GM18867 (cell line): ENCODE data around the gene SPSB2.
"Not testable (repeated sequence)": the region's sequence is repeated elsewhere in the genome, so short reads cannot be mapped to it uniquely, and the experiment has no call there.

Experiments
- ATAC-seq: cut with Tn5 transposase; IDR thresholded peaks from one replicate; pipeline ENCODE4 v1.9.1; 2021; ENCODE audit warnings: mild to moderate bottlenecking, moderate library complexity; ENCODE audit not compliant: unreplicated experiment

Gene SPSB2

DNA sequence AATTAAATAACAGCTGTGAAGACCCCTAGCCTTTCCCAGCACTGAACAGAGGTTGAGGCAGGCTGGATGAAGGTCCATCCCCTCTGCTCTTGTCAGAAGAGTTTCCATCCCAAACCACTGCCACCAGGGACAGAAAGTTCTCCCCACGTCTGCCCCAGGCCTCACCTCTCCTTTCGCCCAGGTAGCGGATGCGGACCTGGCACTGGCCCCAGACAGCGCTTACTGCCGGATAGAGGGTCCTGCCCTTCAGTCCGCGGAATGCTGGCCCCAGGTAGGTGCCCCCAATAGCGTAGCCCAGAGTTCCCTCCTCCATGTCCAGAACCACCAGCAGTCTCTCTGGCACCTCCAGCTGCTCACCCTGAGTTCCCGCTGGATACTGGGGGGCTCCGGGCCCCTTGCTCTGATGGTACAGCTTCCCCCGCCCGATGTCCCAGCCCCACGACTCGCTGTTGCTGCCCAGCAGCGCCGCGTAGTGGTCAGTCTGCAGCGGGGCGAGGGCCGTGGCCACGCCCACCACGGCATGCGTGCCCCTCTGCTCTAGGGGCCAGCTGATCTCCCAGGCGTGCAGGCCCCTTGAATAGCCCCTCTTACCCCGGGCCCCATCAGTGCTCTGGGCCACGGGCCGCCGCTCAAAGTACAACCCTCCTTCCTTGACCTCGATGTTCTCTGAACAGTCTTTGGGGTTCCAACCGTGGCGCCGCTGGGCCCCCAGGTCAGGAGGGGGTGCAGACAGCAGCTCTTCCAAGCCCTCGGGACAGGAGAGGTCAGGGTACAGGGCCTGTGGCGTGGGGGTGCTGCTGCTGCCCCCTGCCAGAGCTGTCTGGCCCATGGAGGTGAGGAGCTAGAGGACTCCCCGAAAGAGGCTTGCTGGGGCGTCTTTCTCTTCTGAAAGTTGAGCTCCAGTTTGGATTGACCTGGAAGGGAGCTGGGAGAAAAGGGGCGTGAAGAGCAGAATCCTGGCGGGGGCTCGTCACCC, 742 bp downstream of the SPSB2 start:
- ATAC-seq, result peak; percentile 25

DNA sequence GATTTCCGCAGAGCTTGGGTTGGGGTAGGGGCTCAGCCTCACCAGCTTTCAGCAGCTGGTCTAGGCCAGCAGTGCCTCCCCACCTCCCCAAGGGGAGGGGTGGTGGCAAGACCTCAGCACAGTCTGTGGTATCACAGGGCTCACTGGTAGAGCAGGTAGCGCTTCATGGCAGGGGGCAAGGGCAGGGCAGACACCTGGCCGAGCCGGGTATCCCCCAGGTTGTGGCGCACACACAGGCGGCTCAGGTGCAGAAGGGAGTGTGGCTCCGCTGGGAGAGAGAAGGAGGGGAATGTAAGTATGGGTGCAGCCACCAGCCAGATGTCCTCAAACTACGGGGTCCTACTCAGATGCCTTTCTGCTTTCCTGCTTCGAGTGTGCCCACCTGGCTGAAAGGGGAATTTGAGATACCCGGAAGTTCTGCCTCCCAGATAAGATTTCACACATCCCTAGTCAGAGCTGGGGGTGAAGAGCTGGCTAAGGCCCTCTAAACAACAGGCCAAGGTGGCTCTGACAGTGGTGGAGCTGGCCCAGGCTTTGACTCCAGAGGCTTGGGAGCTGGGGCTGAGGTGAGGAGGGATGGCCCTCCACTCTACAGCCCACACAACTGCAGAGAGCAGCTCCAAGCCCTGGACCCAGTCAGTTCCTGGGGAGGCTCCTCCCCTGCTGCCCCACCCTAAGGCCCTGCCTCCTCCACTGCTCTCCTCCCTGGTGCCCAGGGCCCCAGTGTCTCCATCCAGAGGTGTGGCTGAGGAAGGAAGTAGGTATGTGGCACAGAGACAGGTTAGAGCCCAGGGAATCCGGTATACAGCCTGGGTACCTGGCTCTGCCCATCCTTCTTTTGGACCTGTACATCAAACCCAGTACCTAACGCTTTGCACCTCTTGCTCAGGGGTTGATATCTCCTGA, 1.8 kb downstream of the SPSB2 start:
- ATAC-seq, result no peak

DNA sequence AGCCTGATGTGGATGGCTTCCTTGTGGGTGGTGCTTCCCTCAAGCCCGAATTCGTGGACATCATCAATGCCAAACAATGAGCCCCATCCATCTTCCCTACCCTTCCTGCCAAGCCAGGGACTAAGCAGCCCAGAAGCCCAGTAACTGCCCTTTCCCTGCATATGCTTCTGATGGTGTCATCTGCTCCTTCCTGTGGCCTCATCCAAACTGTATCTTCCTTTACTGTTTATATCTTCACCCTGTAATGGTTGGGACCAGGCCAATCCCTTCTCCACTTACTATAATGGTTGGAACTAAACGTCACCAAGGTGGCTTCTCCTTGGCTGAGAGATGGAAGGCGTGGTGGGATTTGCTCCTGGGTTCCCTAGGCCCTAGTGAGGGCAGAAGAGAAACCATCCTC, 2.8 kb downstream of the SPSB2 start:
- ATAC-seq, result not testable (repeated sequence)

DNA sequence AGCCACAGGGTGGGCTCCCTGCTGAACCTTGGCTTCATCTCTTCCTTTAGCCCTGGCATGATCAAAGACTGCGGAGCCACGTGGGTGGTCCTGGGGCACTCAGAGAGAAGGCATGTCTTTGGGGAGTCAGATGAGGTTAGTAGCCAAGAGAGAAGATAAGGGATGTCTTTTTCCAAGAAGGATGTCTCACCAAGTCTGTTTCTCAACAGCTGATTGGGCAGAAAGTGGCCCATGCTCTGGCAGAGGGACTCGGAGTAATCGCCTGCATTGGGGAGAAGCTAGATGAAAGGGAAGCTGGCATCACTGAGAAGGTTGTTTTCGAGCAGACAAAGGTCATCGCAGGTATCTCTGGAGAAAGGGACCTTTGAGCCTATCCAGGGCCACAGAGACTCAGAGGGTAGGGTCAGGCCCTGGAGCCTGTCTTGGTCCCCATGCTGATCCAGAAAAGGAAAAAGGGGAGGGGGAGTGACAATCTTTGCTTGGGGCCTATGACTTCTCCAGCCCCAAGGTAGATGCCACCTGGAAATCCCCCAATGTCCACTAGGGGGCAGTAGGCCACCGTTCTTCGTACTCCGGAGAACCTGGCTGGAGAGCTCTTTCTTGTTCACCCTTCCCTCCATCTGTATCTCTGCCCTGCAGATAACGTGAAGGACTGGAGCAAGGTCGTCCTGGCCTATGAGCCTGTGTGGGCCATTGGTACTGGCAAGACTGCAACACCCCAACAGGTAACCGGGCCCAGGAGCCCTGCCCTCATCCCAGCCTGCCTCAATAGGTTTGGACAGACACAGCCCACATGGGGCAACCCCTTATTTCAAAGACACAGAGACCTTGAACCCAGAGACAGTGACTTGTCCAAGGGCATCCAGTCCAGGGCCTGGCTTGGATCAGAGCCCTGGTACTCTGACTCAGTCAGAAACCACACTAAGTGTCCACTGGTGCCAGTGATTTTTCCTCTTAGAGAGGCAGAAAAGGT, 3.8 kb downstream of the SPSB2 start:
- ATAC-seq, result no peak

DNA sequence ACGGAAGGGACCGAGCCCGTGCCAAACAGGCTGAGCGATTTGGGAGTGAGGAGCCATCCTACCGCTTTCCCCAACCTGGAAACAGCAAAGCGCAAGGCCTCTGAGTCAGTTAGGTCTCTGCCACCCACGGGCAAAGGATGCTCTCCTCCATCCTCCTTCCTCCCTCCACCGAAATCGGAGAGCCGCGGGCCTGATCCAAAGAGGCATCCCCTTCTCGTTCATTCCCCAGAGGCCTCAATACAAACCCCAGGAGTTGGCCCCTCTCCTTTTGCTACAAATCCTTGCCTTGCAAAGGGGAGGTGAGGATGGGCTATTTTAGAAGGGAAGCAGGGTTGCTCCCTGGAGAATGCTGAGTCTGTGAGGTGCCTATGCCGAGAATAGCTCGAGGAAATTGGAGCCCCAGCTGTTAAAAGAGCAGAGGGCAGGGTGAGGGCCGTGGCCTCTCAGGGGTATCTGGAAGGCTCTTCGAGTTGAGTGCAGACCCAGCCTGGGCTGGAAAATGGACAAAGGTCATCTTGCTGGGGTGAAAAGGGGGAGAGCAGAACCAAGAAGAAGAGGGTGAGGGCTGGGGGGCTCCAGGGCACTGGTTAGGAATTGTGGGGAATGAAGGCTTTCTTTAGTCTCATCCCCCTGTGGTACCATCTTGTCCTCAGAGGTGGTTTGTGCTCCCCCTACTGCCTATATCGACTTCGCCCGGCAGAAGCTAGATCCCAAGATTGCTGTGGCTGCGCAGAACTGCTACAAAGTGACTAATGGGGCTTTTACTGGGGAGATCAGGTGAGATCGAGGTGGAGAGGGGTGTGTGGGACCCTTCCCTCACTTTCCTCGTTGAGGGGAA, 4.7 kb downstream of the SPSB2 start:
- ATAC-seq, result no peak

DNA sequence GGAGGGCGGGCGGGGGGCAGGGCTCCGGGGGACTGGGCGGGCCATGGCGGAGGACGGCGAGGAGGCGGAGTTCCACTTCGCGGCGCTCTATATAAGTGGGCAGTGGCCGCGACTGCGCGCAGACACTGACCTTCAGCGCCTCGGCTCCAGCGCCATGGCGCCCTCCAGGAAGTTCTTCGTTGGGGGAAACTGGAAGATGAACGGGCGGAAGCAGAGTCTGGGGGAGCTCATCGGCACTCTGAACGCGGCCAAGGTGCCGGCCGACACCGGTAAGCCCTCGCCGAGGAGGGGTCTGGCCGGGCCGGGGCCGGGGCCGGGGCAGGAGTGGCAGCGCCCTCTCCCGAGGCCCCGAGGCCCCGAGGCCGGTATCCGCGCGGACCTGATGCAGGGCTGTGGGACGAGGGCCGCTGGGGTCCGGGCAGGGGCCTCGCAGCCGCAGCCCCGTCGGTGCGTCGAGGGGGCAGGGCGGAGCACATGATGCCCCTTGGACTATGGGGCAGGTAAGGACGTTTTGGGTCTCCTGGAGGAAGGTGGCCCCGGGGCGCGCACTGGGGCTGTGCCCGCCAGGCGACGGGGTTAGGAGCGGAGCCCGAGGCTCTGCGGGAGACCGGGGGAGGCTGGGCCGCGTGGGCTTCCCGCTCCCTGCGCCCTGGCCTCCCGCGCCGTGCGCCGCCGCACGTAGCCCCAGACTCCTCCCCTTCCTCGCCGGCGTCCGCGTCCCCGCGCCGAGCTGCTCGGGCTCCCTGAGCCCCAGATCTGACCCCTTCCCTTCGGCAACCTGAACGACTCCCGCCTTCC, 5.5 kb downstream of the SPSB2 start, which contains the start of gene TPI1:
TSS of gene TPI1 (plus strand) at position 119 of the 798 bp plus-strand sequence. CDS start at position 155, 36 bp downstream.
- ATAC-seq, result peak; percentile 60

DNA sequence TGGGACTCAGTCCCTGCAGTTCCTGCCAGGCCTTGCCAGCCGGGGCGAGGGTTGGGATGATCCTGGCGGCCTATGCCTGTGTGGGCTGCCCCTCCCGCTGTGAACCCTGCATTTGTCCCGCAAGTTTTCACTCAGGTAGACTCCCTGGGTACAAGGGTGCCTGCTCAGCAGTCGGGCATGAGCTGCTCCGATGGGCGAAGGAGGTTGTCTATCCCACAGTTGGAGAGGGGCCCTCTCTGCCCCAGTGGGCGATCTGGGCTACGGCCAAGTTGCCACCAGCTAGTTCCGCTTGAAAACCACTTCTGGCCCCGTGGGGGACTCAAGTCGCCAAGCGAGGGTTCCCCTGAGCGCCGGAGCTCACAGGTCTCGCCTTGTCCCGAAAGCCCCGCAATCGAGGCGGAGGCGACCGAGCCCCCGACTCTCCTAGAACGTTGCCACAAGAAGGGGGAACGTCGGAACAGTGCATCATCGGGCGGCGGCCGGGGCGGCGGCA, 6.1 kb downstream of the SPSB2 start:
- ATAC-seq, result peak; percentile 8

DNA sequence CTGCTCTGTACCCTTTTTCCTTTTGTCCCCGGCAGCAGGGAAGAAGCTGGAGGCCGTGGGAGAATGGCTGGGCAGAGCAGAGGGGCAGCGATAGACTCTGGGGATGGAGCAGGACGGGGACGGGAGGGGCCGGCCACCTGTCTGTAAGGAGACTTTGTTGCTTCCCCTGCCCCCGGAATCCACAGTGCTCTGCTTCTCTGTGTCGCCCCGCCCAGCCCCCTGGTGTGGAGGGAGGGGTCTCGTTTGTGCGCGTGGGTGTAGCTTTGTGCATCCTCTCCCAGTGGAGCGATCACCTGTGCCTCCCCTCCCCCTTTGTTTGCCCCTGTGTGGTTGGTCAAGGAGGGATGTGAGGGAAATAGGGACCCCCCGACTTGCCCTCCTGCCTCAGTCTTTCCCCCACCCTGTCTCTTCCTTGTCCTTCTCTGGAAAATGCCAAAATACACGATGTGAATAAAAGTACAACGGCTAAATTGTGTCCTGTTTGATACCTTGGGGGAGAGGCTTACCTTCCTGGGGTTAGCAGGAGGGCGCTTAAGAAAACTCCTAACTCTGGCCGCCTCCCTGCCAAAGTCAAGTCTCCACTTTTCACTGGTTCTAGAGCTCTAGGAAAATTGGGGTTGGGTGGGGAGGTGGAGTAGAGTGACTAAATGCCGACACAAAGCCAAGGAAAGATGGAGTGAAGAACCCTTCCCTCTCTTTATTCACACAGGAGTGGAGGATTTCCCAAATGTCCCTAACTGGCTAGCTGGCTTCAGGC, 6.8 kb downstream of the SPSB2 start:
- ATAC-seq, result no peak

DNA sequence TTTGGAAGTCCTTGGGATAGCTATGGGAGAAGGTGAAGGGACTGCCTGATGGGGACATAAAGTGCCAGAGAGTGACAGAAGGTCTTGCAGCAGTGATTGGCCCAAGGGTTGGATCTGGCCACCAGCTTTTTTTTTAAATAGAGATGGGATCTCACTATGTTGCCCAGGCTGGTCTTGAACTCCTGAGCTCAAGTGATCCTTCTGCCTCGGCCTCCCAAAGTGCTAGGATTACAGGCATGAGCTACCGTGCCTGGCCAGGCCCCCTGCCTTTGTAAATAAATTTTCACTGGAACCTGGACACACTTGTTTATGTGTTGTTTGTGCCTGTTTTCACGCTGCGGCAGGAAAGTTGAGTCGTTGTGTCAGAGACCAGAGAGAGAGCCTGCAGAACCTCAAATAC, 7.8 kb downstream of the SPSB2 start:
- not testable (repeated sequence) for ATAC-seq

DNA sequence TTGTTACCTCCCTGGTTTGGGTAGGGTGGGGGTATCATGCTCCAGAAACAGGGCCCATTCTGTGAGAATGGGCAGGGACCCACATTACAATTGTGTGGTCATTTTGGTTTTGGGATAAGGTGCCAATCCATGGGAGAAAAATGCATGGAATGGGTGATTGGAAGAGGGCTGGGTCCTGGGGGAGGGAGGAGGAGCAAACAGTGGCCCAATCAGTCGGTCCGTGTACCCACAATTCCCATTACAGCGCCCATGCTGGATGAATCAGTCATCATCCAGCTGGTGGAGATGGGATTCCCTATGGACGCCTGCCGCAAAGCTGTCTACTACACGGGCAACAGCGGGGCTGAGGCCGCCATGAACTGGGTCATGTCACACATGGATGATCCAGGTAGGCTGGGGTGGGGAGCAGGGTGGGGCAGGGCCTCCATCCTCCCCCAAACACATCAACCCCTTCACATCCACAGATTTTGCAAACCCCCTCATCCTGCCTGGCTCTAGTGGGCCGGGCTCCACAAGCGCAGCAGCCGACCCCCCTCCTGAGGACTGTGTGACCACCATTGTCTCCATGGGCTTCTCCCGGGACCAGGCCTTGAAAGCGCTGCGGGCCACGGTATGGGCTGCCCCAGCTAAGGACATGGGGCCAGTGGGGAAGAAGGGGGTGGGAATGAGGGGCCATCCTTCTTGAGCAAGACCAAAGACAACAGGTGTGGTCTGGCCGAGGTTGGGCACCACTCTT, 9.3 kb downstream of the SPSB2 start:
- ATAC-seq, result no peak

DNA sequence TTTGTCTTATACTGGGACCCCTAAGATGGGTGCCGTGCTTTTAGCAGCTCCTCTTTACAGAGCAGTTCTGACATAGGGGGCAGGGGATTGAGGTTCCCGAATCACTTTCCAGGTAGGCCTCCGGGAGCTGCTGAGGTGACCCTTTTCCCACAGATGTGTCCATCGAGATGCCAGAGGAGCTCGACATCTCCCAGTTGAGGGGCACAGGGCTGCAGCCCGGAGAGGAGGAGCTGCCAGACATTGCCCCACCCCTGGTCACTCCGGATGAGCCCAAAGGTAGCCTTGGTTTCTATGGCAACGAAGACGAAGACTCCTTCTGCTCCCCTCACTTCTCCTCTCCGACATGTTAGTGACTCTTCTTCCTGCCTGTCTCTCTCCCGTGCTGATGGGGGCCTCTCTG, 10.1 kb downstream of the SPSB2 start:
- no peak for ATAC-seq

DNA sequence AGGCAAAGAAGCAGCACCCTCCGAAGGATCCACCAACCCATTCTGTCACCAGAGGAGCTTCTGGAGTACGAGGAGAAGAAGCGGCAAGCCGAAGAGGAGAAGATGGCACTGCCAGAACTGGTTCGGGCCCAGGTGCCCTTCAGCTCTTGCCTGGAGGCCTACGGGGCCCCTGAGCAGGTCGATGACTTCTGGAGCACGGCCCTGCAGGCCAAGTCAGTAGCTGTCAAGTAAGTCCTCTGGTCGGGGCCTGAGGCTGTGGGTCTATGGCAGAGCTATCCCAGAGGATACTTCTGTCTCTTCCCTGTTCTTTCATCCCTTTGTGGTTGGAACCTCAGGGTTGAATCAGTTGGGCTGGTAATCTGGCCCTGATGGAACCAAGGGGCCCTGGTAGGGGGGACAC, 11.7 kb downstream of the SPSB2 start:
- ATAC-seq, result no peak

DNA sequence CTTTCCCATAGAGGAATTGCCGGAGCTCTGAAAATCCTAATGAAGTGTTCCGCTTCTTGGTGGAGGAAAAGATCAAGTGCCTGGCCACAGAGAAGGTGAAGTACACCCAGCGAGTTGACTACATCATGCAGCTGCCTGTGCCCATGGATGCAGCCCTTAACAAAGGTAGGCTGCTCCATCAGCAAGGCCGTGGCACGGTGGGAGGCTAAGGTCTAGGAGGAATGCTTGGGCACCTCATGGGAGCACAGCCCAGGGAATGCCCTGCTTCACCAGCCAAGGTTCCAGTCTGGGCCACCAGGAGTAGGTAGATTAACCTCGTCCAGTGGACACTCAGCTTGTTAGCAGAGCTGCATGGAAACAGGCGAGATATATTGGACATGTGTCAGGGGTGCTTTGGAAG, 12.2 kb downstream of the SPSB2 start:
- no peak for ATAC-seq

DNA sequence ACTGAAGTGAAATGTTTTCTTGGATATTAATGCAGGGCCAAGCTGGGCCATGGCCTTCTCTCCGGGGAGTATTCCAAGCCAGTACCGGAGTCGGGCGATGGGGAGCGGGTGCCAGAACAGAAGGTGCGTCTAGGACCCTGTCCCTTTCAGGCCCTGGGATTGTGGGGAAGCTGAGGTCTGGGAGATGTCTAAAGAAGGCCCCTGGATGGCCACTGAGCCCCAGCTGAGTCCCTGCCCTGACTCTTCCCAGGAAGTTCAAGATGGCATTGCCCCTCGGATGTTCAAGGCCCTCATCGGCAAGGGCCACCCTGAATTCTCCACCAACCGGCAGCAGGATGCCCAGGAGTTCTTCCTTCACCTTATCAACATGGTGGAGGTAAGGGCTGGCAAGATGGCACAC, 13.0 kb downstream of the SPSB2 start:
- ATAC-seq, result no peak

DNA sequence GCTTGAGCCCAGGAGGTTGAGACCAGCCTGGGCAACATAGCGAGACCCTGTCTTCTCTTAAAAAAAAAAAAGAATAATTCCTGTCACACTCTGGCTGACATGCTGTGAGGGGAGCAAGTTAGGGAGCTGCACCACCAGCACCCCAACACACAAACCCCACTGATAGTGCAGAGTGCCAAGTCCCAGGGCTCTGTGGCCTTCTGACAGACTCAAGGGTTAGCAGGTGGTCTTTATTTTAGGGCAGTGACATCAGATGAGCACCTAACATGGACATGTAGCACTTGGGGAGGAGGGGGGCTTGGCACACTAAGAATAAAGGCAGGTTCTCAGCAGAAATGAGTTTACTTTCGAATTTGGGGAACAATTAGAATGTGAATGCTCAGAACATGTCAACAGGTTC, 14.3 kb downstream of the SPSB2 start:
- no peak for ATAC-seq

DNA sequence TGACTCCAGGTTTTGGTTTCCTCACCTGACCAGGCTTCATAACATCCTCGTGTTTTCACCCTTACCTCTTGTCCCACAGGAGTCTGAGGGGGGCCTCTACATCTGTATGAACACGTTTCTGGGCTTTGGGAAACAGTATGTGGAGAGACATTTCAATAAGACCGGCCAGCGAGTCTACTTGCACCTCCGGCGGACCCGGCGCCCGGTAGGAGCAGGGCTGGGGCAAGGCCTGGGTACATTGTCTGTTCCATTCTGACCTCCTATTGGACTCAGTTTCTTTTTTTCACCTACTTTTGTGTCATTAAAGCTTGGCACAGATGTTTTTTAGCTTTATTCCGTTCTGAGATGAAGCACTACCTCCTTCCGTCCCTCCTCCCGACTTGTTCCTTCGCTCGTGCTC, 17.8 kb downstream of the SPSB2 start:
- ATAC-seq, result no peak

DNA sequence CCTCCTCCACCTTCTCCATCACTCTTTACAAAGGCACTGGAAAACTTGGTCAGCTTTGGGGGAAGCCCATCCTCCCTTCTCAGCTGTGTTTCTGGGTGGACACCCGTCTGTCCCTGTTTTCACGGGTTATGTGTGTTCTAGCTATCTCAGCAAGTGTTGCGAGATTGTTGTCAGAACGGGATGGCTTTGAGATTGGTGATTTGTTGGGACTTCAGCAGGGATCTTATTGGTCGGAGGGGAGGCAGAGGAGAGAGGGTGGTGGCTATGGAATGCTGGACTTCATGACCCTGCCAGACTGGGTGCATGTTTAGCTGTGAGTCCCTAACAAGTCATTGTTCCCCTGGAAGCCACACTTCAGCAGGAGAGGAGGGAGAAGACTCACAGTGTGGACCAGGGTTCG, 19.1 kb downstream of the SPSB2 start:
- no peak for ATAC-seq
